SH-SY5Y (cell line): ENCODE results near the gene ANTXR2.

Experiments
- GATA2 ChIP-seq: IDR thresholded peaks from 2 replicates; pipeline ENCODE4 v1.6.1; 2011; ENCODE audit warnings: mild to moderate bottlenecking, low read depth, low read length
- GATA3 ChIP-seq: IDR thresholded peaks from 2 replicates; pipeline ENCODE4 v1.6.1; 2011; ENCODE audit warnings: low read depth, mild to moderate bottlenecking, low read length, moderate library complexity

The ANTXR2 gene

GRCh38 chr4:79854856-79855502, 218.1 kb downstream of the ANTXR2 start:
- TF ChIP-seq GATA3 (no peak), GATA2 (no peak)

GRCh38 chr4:79852305-79852730, 220.7 kb downstream of the ANTXR2 start:
- no peak for TF ChIP-seq GATA2
- no peak for TF ChIP-seq GATA3

GRCh38 chr4:79851625-79852304, 221.3 kb downstream of the ANTXR2 start:
- TF ChIP-seq GATA2 (no peak), GATA3 (no peak)
